ENCODE results near the gene ZNF205. TPM values are rescaled to one million over a fixed set of nuclear protein-coding genes. Genes with fewer than 3 reads are reported as not detected.

The ZNF205 gene
- total and polyA plus RNA-seq, 9 of the 15 experiments (the other 6 are each of a cell fraction or from before 2014, with no cell fraction given), result 2.4 to 11.8 (median 5.1) TPM; not detected in 2

- no peak for TF ChIP-seq ZNF12 (CRISPR knock-in tag; IDR thresholded peaks at IDR 0.05)
- TF ChIP-seq PRPF4 (IDR thresholded peaks at IDR 0.05; ENCODE audit: insufficient read depth, low read depth, low read length, poor library complexity, severe bottlenecking), result no peak
- 0 out of 2 replicates have a peak, but pooled peaks have one; percentile 7 for TF ChIP-seq EP300 (IDR thresholded peaks at IDR 0.05; ENCODE audit: low read length)
- TF ChIP-seq PTRF (tag; IDR thresholded peaks at IDR 0.05), result no peak
- no peak for TF ChIP-seq ZNF41 (CRISPR knock-in tag; conservative IDR thresholded peaks at IDR 0.05)
- no peak for TF ChIP-seq MEF2D (tag; conservative IDR thresholded peaks at IDR 0.05; ENCODE audit: low read depth)
These were observed 37.4 kb upstream of the ZNF205 start (continued) for GRCh38 chr16:3074860-3075522.

- in situ Hi-C loops (cut with MboI), result no loop called here
- WGBS (ENCODE audit: insufficient coverage, low coverage, missing lambda C conversion rate), result 14% methylated on average over 10 of the region's 10 CpGs
- FAIRE-seq (no peak), ATAC-seq (0 out of 3 replicates have a peak, but pooled peaks have one; percentile 19), DNase-seq (ENCODE audit: extremely low read depth in 1 of 4, low spot score in 3 of 4) (peak in 1 of 4 experiments; percentile 4)
- no TSS peak for BruUV-seq (replicated peaks)
- no peaks in the 10 kb centered on the region for H4K20me1 ChIP-seq (replicated peaks; ENCODE audit: control insufficient read depth, insufficient read depth, low read length)
- no peaks in the 10 kb centered on the region for H3K9me1 ChIP-seq (ENCODE audit: control insufficient read depth, insufficient read depth, low read length)
- H3K4me3 ChIP-seq, result no peak overlapping the region
- H3K36me3 ChIP-seq (ENCODE audit: control insufficient read depth, insufficient read depth, low read length), result no peaks in the 10 kb centered on the region
- H3K27ac ChIP-seq (ENCODE audit: extremely low read depth, low read depth, low read length), result no peak overlapping the region
- H3K79me2 ChIP-seq (ENCODE audit: control insufficient read depth, insufficient read depth, low read length), result no peaks in the 10 kb centered on the region
- intact Hi-C loops (cut with micrococcal nuclease), result no loop called here
- H3K4me2 ChIP-seq (ENCODE audit: insufficient read depth, low read length), result no peak overlapping the region
- POLR2A ChIA-PET, result interaction anchor here (1.1 to 1.3 kb wide), 2 partner anchors 12 to 55 kb away, joined by 4 to 5 read pairs; partner anchors contain the start of gene TNFRSF12A
- peaks cover 6 to 15% of the 10 kb centered on the region in 2 experiments; a peak in 4 of 5 replicates for H3K4me1 ChIP-seq (replicated peaks in 1 of 2; ENCODE audit: control insufficient read depth in 2 of 2, insufficient read depth in 2 of 2, low read length in 2 of 2)
- TF ChIP-seq HSF4 (CRISPR knock-in tag; IDR thresholded peaks at IDR 0.05; ENCODE audit: borderline replicate concordance), result no peak
- TF ChIP-seq BDP1 (IDR thresholded peaks at IDR 0.05; ENCODE audit: insufficient read depth, insufficient read length), result no peak
- no peak for TF ChIP-seq POLR2B (IDR thresholded peaks at IDR 0.05; ENCODE audit: low read depth, partially characterized antibody)
- TF ChIP-seq ZNF707 (CRISPR knock-in tag; conservative IDR thresholded peaks at IDR 0.05), result no peak
- TF ChIP-seq PHF8 (IDR thresholded peaks at IDR 0.05; ENCODE audit: borderline replicate concordance, low read length), result no peak
- TF ChIP-seq TEAD2 (tag; IDR thresholded peaks at IDR 0.05), result no peak
- TF ChIP-seq ZBTB26 (CRISPR knock-in tag; IDR thresholded peaks at IDR 0.05), result no peak
- TF ChIP-seq ZBTB49 (CRISPR knock-in tag; IDR thresholded peaks at IDR 0.05; ENCODE audit: borderline replicate concordance), result no peak
- no peak for TF ChIP-seq ZNF699 (CRISPR knock-in tag; IDR thresholded peaks at IDR 0.05; ENCODE audit: insufficient replicate concordance)
- TF ChIP-seq MCM2 (IDR thresholded peaks at IDR 0.05; ENCODE audit: low read depth), result no peak
- TF ChIP-seq DNMT1 (IDR thresholded peaks at IDR 0.05), result no peak
- no peak for TF ChIP-seq SMC3 (conservative IDR thresholded peaks at IDR 0.05; ENCODE audit: insufficient read depth, low read depth, low read length)
- TF ChIP-seq ZNF217 (CRISPR knock-in tag; IDR thresholded peaks at IDR 0.05), result no peak
- H2AFZ ChIP-seq (ENCODE audit: low read depth, low read length), result no peak overlapping the region
- CTCF ChIA-PET (ENCODE audit: low intra/inter-chr PET ratio), result no interaction called here
- peaks cover 9 to 18% of the 10 kb centered on the region in 2 experiments for H3K27me3 ChIP-seq (ENCODE audit: control insufficient read depth in 2 of 2, insufficient read depth in 2 of 2, low read length in 2 of 2)
- H3K9ac ChIP-seq (ENCODE audit: insufficient read depth in 1 of 2, low read depth in 2 of 2, low read length in 2 of 2), result no peak overlapping the region
- no peaks in the 10 kb centered on the region for H3K9me3 ChIP-seq (replicated peaks; ENCODE audit: control insufficient read depth, insufficient read depth, low read depth, low read length)
These were observed 36.9 kb upstream of the ZNF205 start for GRCh38 chr16:3075523-3075915.
